ENCODE results near the gene SLC39A2. TPM values are rescaled to one million over a fixed set of nuclear protein-coding genes. Genes with fewer than 3 reads are reported as not detected.
"Not testable (repeated sequence)": the region's sequence is repeated elsewhere in the genome, so short reads cannot be mapped to it uniquely, and the experiment has no call there.

Gene SLC39A2
- total RNA-seq, 1 donor from 2014 or later = not detected

DNA sequence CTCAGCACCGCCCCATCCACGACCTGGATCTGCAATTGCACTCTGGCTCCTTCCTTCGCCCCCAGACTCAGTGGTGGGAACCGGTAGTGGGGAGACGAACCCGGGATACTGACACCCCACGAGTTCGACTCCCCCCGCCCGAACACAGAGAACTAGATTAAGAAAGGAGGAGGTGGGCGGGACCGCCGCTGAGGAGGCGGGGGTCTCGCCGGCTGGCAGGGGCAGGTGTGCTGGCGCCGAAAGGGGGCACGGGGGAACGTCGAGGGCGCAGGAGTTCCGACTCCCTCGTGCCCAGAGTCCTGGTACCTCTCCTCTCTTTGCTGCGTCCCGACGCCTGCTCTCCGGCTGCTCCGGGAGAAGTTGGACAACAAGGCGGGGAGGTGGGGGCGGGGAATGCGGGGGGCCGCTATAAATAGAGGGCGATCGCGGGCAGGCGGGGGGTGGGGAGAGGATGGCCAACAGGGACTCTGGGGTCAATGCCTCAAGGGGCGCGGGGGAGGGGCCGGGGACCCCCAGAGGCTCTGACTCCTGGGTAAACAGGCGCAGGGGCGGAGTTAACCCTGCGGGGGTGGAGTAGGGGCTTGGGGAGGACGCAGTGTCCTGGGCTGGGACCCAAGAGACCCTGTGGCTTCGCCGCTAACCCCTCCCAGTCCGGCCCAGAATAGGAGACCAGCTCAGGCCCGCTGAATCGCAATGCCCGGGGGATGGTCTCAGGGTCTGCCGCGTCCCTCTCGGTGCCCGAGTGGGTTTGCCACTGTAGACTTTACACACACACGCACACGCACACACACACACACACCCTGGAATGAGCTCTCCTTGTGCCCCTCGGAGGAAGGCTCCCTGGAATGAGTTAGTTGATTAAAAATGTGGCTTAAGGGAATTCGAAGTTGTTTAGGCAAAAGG lies 26.5 kb downstream of the SLC39A2 start:
- peak; percentile 46 for DNase-seq (ENCODE audit: low spot score)

DNA sequence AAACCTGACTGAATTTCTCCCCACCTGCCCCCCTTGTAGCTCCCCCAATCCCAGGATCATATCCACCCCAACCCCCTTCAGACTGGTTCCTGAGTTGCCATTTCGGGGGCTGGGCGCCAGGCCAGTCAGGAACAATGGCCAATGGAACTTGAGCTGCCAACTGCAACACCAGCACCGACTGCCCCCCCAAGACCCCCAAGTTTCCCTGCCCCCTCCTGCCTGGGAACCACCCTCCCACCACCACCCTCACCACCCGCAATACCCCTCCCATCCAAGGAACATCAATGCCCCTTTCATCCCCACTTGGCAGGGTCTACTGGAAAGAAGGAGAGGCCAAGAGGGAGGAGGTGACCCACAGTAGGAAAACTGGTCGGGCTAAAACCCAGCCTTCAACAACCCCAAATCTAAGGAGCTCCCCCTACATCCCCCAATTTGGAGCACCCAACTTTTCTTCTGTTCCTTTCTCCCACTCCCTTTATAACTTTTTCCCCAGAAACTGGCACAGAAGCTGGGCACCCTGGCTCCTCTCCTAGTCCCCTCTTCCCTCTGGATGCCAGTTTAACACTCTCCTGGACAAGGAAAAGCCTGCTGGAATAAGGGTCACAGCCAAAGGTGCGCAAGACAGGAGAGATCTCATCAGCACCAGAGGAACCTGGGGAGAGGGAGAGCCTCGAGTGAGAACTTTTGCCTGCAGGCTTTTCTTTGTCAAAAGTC lies 27.3 kb downstream of the SLC39A2 start:
- DNase-seq (ENCODE audit: low spot score) = no peak

DNA sequence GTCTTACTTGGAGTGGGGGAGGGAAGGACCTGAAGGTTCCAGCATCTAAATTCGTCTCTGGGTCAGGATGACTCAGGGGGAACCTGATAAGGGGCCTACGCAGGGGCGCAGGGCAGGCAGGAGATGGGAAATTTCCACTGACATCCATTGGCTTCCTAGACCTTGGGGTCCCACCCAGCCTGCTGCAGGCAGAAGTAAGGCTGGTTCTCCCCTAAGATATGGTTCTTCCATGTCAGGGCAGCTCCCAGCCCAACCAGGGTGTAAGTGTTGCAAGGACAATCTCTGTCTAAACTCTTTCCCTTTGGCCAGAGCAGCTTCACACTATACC lies 27.9 kb downstream of the SLC39A2 start:
- DNase-seq (ENCODE audit: low spot score) = no peak

DNA sequence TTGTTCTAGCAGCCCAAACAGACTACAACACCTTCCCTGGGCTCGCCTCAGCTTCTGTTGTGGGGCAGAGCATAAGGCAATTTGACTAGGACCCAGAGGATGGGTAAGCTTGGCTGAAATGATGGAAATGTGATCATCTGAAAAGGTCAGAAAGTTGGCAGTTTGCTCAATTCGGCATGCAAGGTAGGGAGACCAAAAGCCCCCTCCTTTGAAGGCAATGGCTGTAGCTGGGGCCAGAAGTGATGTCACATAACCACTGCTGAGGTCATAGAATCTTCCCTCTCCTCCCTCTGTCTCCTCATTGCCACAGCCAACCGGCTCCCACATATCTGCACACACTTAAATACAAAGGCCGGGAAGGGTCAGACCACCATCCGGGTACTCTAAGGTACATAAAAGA lies 30.8 kb downstream of the SLC39A2 start, which contains the start of gene TPPP2:
TPPP2 (plus strand) TSS at position 301 of the 400 bp plus-strand sequence. CDS start 365 bp downstream, outside the sequence.
- DNase-seq (ENCODE audit: low spot score) = no peak

DNA sequence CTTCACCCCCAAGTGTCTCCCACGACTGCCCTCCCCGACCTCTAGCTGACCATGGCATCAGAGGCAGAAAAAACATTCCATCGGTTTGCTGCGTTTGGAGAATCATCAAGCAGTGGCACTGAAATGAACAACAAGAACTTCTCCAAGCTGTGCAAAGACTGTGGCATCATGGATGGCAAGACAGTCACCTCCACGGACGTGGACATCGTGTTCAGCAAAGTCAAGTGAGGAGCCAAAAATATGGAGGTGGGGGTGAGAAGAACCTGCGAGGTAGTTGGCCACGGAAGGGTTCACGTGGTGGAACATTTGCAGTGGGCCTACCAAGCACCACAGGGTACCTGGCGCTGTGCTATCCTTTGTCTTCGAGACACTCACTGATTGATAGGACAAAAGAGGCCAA lies 31.4 kb downstream of the SLC39A2 start:
- no peak for DNase-seq (ENCODE audit: low spot score)

DNA sequence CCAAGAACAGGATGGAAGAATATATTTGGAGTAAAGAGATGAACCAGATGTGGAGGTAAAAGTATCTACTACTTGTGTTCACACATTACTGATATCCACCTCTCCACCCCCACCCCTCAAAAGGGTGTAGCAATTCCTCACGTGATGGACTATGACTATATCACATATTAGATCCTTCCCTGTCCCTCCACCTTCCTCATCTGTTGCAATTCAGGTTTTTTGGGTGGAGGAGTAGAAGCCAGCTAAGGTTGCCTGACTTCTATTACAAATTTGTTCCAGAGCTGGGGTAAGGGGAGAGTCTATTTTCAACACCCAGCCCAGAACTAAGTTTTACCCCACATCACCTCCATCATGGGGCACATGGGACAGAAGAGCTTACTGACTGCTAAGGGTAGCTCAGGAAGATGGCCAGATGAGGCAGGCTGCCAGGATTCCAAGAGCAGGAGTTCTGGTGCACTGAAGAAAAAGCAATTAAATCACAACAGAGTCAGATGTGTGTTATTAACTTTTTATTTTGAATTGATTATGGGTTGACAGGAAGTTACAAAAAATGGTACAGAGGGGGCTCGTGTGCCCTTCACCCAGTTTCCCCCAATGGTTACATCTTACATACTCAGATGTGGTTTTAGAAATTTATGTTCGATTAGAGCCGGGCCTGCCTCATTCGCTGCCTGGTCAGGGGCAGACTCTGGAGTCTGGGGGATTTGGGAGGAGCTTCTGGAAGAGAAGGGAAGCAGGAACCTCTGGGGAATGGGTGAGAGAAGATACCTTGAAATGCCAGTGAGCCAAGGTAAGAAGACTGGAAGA lies 33.4 kb downstream of the SLC39A2 start:
- DNase-seq (ENCODE audit: low spot score) = no peak

DNA sequence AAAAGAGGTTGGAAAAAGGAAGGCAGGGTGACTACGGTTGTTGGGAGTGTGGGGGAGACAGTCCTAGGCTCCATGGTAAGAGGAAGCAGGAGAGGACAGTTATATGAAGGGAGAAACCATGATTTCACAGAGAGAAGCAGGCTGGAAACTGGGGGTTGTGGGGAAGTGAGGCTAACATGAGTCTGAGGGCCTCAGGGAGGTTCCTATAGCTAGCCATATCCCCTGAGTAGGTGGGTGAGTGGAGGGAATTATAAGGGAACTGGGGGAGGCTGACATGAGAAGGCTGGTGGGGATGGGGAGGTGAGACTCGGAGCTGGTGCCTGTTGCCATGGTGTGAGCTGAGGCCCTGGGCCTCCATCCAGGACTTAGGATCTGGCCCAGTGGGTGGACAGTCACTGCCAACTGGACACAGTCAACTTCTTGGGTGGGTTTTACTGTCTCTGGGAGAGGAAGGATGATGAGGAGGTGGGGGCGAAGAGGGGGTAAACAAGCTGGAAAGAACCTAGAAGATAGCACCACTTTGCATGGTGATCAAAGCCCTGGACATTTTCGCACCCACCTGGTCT lies 34.1 kb downstream of the SLC39A2 start:
- no peak for DNase-seq (ENCODE audit: low spot score)

DNA sequence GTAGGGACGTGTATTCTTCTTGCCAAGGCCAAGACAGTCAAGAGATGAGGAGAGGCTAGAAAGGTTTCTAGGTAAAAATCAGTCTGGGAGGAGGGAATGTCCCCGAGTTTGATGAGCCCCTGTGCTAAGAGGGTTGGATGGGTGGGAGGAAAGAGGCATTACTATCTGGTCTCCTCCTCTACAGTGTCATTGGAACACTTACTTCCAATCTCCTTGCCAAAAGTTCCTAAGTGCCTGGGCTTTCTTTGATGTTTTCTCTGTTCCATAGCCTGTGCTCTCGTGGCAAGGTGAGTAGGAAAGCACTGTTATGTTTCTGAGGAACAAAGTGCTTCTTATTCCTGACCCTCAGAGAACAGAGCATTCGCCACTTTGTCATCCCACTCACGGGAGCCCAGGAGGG lies 35.6 kb downstream of the SLC39A2 start, which contains the start of gene RNASE13:
RNASE13 (minus strand) TSS at position 101 of the 400 bp plus-strand sequence. CDS start 519 bp downstream, outside the sequence.
- DNase-seq (ENCODE audit: low spot score) = no peak

DNA sequence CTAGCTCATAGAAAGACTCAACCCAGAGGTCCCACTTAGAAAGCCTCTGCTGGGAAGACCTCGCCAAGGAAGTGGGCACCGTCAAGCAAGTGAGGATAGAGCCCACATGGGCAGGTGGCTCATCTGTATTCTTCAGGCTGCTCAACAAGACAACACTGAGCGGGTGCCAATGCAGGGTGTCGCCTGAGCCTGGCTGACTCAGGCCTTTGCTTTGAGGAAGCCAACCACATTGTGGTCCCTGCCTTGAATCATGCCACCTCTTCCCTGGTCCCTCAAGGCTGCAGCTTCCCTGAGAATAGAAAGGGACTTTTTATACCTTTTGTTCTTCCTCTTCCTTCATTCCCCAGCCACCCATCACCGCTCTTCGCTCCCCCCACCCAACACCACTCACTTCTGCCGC lies 37.7 kb downstream of the SLC39A2 start:
- no peak for DNase-seq (ENCODE audit: low spot score)

DNA sequence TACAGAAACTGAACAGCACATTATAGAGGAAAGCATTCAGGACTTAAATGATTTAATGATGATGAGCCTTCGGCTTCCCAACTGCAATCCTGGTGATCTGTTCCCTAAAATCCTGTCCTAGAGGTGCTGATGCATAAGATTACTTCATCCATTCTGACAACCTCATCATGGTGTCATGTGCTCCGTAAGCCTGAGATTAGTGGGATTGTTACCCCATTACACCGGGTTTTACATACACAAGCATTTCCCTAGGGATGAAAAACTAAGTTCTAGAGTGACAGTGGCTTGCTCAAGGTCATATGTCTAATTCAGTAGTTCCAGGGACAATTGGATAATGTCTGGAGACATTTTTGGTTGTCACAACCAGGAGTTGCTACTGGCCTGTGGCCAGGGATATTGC lies 38.1 kb downstream of the SLC39A2 start:
- no peak for DNase-seq (ENCODE audit: low spot score)

DNA sequence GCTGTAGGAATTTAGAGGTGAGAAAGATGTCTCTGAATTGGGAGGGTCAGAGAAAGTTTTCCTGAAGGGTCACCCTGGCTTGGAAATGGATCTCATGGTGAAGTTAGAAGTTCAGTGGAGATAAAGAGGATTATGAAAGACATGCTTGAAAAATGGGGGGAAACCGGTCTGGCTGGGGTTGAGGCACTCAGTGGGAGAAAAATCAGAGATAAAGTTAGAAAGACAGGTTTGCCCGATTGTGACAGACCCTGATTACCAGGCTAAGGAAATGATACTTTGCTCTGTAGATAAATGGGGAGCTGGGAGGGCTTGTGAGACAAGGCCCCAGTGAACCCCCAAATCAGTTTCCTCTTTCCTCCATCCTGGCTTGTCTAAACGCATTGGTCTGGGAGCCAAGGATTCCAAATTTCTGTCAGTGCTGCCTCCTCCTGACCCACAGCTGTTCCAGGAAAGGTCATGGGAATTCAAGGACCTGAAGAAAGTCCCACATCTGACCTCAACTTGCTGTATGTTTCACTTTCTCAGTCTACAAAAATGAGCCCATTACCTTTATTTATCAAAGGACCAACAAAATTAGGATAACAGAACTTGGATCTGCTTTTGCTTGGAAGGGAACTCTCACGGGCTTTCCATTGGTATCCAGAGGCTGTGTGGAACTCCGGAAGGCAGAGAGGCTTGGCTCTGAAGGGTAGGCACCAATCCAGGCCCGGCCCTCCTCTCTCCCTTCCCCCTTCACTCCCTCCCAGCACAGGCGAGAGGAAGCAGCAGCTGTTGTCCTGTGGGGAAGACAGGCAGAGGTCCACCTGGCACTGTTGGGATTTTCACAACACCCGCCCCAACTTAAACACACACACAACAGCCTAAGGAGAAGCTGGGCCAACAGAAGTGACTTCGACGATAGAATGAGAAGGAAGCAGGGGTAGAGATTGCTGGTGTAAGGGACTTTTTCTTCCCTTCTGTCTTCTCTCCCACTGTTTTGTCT lies 39.6 kb downstream of the SLC39A2 start:
- peak; percentile 85 for DNase-seq (ENCODE audit: low spot score)

DNA sequence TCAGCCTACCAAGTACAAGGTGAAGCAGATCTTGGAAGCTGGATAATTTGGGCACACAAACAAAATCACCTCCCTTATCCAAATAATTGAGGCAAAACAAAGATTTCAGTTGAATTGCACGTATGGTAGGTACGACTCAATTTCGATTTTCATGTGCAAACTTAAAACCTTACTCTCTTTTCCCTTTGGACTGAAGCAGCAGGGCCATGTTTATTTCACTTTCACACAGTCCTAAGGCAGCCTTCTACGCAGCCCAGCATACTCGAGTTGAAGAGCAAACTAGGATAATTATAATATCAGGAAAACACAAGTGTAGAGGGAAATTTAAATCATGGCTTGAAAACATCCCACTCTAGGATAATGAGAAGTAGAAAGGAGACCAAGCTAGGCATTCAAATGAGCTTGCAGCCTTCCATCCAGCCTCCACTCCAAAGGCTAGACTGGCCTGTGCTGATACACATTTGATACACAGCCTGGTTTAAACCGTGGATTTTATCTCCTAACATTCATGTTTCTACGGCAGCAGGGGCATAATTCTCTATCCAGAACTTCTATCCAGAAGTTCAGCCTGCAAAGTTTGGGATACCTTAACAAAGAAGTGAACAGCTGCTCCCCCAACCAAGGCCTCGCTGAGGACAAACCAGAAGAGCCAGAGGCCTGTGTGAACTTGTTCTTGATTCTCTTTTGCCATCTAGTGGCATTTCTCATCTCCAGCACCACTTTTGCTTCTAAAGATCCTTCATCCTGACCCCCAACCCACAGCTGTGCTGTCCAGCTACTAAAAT lies 40.7 kb downstream of the SLC39A2 start:
- DNase-seq (ENCODE audit: low spot score) = peak; percentile 60

DNA sequence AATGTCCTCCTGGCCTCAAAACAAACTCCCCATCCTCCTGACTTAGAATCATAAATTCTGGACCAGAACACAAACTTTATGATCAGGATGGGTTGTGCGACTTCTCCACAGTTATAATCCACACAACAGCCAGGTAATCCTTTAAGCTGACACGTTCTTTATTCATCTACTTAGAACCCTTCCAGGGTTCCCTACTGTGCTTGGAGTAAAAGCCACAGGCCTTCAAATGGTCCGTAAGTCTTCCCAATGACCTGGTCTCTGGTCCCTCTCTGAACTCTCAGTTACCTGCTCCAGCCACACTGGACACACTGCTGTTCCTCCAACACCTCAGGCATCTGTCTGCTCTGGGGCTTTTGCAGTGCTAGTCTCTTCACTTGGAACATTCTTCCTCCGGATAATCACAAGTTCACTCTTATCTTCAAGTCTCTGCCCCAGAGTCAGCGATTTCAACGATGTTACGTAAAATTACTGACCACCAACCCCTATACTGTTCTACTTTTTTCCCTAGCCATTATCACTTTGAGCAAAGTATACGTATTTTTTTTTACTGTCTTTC lies 41.4 kb downstream of the SLC39A2 start:
- DNase-seq (ENCODE audit: low spot score) = no peak

DNA sequence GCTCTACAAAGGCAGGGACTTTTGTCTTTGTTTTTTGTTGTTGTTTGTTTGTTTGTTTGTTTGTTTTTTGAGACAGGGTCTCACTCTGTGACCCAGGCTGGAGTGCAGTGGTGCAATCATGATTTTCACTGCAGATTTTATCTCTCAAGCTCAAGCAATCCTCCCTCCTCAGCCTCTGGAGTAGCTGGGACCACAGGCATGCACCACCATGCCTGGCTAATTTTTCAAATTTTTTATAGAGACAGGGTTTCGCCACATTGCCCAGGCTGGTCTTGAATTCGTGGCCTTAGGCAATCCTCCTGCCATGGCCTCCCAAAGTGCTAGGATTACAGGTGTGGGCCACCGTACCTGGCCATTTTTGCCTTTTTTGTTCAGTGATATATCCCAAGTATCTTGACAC lies 41.8 kb downstream of the SLC39A2 start:
- DNase-seq (ENCODE audit: low spot score) = not testable (repeated sequence)

DNA sequence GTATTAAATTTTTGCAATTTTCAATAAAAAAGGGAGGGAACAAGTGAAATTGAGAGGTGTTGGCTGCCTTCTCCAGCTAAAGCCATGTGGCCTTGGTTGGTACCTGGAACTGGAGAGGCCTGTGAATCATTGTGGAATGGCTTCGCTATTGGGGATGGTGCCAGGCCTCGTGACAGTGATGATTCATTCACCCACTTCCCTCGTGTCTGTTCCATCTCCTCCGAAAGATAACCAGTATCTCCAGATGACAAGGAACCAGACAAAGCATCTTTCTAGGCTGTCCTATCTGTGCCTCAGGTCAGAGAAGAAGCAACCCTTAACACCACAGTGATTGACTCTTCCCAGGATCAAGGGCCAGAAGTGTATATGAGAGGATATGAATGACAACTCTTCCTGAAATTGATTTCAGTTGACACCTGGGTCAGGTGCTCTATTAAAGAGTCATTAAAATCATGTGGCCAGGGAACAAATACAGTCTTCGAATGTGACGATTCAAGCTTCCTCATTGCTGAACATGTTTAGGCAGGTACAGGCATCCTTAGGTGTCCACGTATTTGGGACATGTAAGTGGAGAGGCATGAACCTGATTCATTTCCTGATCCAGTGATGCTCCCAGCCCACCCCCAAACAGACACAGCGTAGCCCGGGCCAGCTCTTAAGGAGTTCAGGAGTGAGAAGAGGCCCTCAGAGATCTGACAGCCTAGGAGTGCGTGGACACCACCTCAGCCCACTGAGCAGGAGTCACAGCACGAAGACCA lies 42.8 kb downstream of the SLC39A2 start, which contains the start of gene RNASE7:
RNASE7 (plus strand) TSS at position 687 of the 758 bp plus-strand sequence. CDS start 631 bp downstream, outside the sequence.
- peak; percentile 81 for DNase-seq (ENCODE audit: low spot score)

DNA sequence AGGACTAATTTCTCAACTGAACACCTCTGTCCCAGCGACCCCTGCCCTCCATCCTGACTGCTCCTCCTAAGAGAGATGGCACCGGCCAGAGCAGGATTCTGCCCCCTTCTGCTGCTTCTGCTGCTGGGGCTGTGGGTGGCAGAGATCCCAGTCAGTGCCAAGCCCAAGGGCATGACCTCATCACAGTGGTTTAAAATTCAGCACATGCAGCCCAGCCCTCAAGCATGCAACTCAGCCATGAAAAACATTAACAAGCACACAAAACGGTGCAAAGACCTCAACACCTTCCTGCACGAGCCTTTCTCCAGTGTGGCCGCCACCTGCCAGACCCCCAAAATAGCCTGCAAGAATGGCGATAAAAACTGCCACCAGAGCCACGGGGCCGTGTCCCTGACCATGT lies 43.8 kb downstream of the SLC39A2 start:
- no peak for DNase-seq (ENCODE audit: low spot score)

DNA sequence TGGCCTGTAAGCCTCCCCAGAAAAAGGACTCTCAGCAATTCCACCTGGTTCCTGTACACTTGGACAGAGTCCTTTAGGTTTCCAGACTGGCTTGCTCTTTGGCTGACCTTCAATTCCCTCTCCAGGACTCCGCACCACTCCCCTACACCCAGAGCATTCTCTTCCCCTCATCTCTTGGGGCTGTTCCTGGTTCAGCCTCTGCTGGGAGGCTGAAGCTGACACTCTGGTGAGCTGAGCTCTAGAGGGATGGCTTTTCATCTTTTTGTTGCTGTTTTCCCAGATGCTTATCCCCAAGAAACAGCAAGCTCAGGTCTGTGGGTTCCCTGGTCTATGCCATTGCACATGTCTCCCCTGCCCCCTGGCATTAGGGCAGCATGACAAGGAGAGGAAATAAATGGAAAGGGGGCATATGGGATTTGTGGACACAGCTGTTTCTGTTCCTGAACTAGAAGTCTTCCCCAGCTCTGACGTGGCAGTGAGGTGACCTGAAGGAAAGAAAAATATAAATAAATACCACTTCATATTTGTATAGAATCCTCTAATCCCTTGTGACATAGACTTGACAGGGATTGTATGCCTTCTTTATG lies 44.4 kb downstream of the SLC39A2 start:
- no peak for DNase-seq (ENCODE audit: low spot score)
